Activated CD8-positive, alpha-beta memory T cell treated with anti-CD3 and anti-CD28 coated beads, Interleukin-2, amount 50 U/mL, for 48 hours (primary cell): ENCODE data around the gene SCAF4.

Experiments used
- DNase-seq: peaks from one replicate; pipeline ENCODE4 v3.0.0-alpha.2; 2020

SCAF4 gene

GRCh38 chr21:31735511-31735992 lies 3.6 kb upstream of the SCAF4 start:
- no peak for DNase-seq

- no peak for DNase-seq
Measured at GRCh38 chr21:31733551-31734149, 1.7 kb upstream of the SCAF4 start.

GRCh38 chr21:31732597-31733550 lies 956 bp upstream of the SCAF4 start:
- DNase-seq = peak; percentile 67

GRCh38 chr21:31731056-31731856 lies 662 bp downstream of the SCAF4 start:
- peak; percentile 76 for DNase-seq

GRCh38 chr21:31730712-31731055 lies 1.2 kb downstream of the SCAF4 start:
- no peak for DNase-seq

- DNase-seq = no peak
Measured at GRCh38 chr21:31729622-31730343, 2.1 kb downstream of the SCAF4 start.

- no peak for DNase-seq
Measured at GRCh38 chr21:31728952-31729351, 3.0 kb downstream of the SCAF4 start.

GRCh38 chr21:31728191-31728590 lies 3.7 kb downstream of the SCAF4 start:
- no peak for DNase-seq

GRCh38 chr21:31727181-31727580 lies 4.7 kb downstream of the SCAF4 start:
- DNase-seq = no peak

- DNase-seq = no peak
Measured at GRCh38 chr21:31726407-31726806, 5.5 kb downstream of the SCAF4 start.

- no peak for DNase-seq
Measured at GRCh38 chr21:31725202-31725839, 6.6 kb downstream of the SCAF4 start.

- DNase-seq = no peak
Measured at GRCh38 chr21:31724552-31724951, 7.4 kb downstream of the SCAF4 start.

GRCh38 chr21:31721381-31721780 lies 10.5 kb downstream of the SCAF4 start:
- no peak for DNase-seq

- no peak for DNase-seq
Measured at GRCh38 chr21:31720739-31721138, 11.2 kb downstream of the SCAF4 start.

GRCh38 chr21:31720330-31720729 lies 11.6 kb downstream of the SCAF4 start:
- DNase-seq = no peak

- DNase-seq = no peak
Measured at GRCh38 chr21:31716106-31716505, 15.8 kb downstream of the SCAF4 start.

GRCh38 chr21:31714741-31715365 lies 17.1 kb downstream of the SCAF4 start:
- no peak for DNase-seq

- DNase-seq = no peak
Measured at GRCh38 chr21:31713973-31714740, 17.8 kb downstream of the SCAF4 start.

- no peak for DNase-seq
Measured at GRCh38 chr21:31713115-31713514, 18.8 kb downstream of the SCAF4 start.

GRCh38 chr21:31711745-31712285 lies 20.1 kb downstream of the SCAF4 start:
- DNase-seq = no peak

- no peak for DNase-seq
Measured at GRCh38 chr21:31711326-31711725, 20.6 kb downstream of the SCAF4 start.
